ENCODE data around the gene LASP1. TPM values are rescaled to one million over a fixed set of nuclear protein-coding genes. Genes with fewer than 3 reads are reported as not detected.
A peak's percentile ranks its signal among the peaks of the same experiment; 100 is the strongest.

LASP1 gene
- total RNA-seq, 1 experiment from 2014 or later: 479 TPM

GRCh38 chr17:38914741-38915638 lies 45.1 kb downstream of the LASP1 start:
- Mint-ChIP-seq H3K27me3 (ENCODE audit: unreplicated experiment) (no peaks in the 10 kb centered on the region), H3K27ac (ENCODE audit: unreplicated experiment) (peak overlapping the region; percentile 5), H3K4me3 (ENCODE audit: low read depth, unreplicated experiment) (no peak overlapping the region), H3K36me3 (ENCODE audit: insufficient read depth, unreplicated experiment) (peaks cover 88% of the 10 kb centered on the region), H3K9me3 (ENCODE audit: low read depth, unreplicated experiment) (no peaks in the 10 kb centered on the region), H3K4me1 (ENCODE audit: low read depth, unreplicated experiment) (no peaks in the 10 kb centered on the region)
- DNase-seq: no peak
- CTCF ChIA-PET: interaction anchor here (1.1 kb wide), 1 partner anchor 11 kb away, joined by 4 read pairs; no protein-coding TSS in a partner anchor
- TF ChIP-seq, protein P1, sequence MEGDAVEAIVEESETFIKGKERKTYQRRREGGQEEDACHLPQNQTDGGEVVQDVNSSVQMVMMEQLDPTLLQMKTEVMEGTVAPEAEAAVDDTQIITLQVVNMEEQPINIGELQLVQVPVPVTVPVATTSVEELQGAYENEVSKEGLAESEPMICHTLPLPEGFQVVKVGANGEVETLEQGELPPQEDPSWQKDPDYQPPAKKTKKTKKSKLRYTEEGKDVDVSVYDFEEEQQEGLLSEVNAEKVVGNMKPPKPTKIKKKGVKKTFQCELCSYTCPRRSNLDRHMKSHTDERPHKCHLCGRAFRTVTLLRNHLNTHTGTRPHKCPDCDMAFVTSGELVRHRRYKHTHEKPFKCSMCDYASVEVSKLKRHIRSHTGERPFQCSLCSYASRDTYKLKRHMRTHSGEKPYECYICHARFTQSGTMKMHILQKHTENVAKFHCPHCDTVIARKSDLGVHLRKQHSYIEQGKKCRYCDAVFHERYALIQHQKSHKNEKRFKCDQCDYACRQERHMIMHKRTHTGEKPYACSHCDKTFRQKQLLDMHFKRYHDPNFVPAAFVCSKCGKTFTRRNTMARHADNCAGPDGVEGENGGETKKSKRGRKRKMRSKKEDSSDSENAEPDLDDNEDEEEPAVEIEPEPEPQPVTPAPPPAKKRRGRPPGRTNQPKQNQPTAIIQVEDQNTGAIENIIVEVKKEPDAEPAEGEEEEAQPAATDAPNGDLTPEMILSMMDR (IDR thresholded peaks at IDR 0.05; ENCODE audit: unreplicated experiment): peak; percentile 18
- BruUV-seq (replicated peaks): no TSS peak
- intact Hi-C loops (cut with micrococcal nuclease; ENCODE audit: unreplicated experiment): no loop called here

- H3K27ac Mint-ChIP-seq (ENCODE audit: unreplicated experiment): no peak overlapping the region
- H3K9me3 Mint-ChIP-seq (ENCODE audit: low read depth, unreplicated experiment): no peaks in the 10 kb centered on the region
- H3K27me3 Mint-ChIP-seq (ENCODE audit: unreplicated experiment): no peaks in the 10 kb centered on the region
- TF ChIP-seq, protein P1 (IDR thresholded peaks at IDR 0.05; ENCODE audit: unreplicated experiment): no peak
- no peaks in the 10 kb centered on the region for H3K4me1 Mint-ChIP-seq (ENCODE audit: low read depth, unreplicated experiment)
- intact Hi-C loops (cut with micrococcal nuclease; ENCODE audit: unreplicated experiment): no loop called here
- BruUV-seq (replicated peaks): no TSS peak
- DNase-seq: no peak
- peaks cover 88% of the 10 kb centered on the region for H3K36me3 Mint-ChIP-seq (ENCODE audit: insufficient read depth, unreplicated experiment)
- CTCF ChIA-PET: no interaction called here
- H3K4me3 Mint-ChIP-seq (ENCODE audit: low read depth, unreplicated experiment): no peak overlapping the region
Measured at GRCh38 chr17:38915639-38915995, 45.8 kb downstream of the LASP1 start.

DNA sequence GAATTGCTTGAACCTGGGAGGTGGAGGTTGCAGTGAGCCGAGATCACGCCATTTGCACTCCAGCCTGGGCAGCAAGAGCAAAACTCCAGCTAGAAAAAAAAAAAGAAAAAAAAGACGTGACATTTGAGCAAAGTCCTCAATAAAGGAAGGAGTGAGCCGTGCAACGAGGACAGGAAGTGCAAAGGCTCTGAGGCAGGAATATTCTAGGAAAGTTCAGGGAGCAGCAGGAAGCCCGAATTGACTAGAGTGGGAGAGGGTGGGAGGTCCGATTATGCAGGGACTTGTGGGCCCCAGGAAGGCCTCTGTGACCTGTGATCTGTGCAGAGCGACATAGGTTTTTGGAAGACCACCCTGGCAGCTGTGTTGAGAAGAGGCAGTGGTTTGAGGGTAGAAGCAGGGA lies 46.9 kb downstream of the LASP1 start:
- no peak for DNase-seq
- H3K4me3 Mint-ChIP-seq (ENCODE audit: low read depth, unreplicated experiment): no peak overlapping the region
- no peaks in the 10 kb centered on the region for H3K27me3 Mint-ChIP-seq (ENCODE audit: unreplicated experiment)
- TF ChIP-seq, protein P1 (IDR thresholded peaks at IDR 0.05; ENCODE audit: unreplicated experiment): no peak
- H3K9me3 Mint-ChIP-seq (ENCODE audit: low read depth, unreplicated experiment): no peaks in the 10 kb centered on the region
- H3K27ac Mint-ChIP-seq (ENCODE audit: unreplicated experiment): peak overlapping the region; percentile 3
- peaks cover 90% of the 10 kb centered on the region for H3K36me3 Mint-ChIP-seq (ENCODE audit: insufficient read depth, unreplicated experiment)
- H3K4me1 Mint-ChIP-seq (ENCODE audit: low read depth, unreplicated experiment): no peaks in the 10 kb centered on the region
- intact Hi-C loops (cut with micrococcal nuclease; ENCODE audit: unreplicated experiment): no loop called here
- no TSS peak for BruUV-seq (replicated peaks)
- CTCF ChIA-PET: interaction anchor here (0.6 to 1.4 kb wide), 5 partner anchors 47 to 1040 kb away, joined by 3 to 7 read pairs (median 5); no protein-coding TSS in a partner anchor

DNA sequence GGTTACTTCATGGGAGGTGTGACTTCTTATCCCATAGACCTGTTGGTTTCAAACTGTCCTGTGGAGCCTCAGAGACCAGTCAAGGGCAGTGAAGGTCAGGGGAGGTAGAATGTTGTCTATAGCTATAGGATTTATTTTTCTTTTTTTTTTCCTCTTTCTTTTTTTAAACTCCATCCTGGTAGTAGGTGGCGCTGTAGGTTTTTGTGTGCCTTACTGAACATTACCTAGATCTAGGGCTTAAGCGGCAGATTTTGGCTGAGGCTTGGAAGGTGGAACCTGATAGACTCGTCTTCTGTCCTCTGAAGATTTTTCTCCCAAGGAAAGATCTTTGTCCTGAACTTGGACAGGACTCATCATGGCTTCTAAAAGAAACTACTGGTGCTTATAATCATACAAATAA lies 47.4 kb downstream of the LASP1 start:
- TF ChIP-seq, protein P1 (IDR thresholded peaks at IDR 0.05; ENCODE audit: unreplicated experiment): no peak
- no peak for DNase-seq
- intact Hi-C loops (cut with micrococcal nuclease; ENCODE audit: unreplicated experiment): no loop called here
- Mint-ChIP-seq H3K27me3 (ENCODE audit: unreplicated experiment) (no peaks in the 10 kb centered on the region), H3K4me1 (ENCODE audit: low read depth, unreplicated experiment) (no peaks in the 10 kb centered on the region), H3K9me3 (ENCODE audit: low read depth, unreplicated experiment) (no peaks in the 10 kb centered on the region), H3K27ac (ENCODE audit: unreplicated experiment) (peak overlapping the region; percentile 3), H3K4me3 (ENCODE audit: low read depth, unreplicated experiment) (no peak overlapping the region), H3K36me3 (ENCODE audit: insufficient read depth, unreplicated experiment) (peaks cover 90% of the 10 kb centered on the region)
- no TSS peak for BruUV-seq (replicated peaks)
- CTCF ChIA-PET: interaction anchor here (0.5 to 1.4 kb wide), 7 partner anchors 21 to 290 kb away, joined by 4 to 7 read pairs (median 5); no protein-coding TSS in a partner anchor

All from Calu3 (cell line).